HG03520 (cell line): ENCODE results near the gene CNGB1.
"Not testable (repeated sequence)": the region's sequence is repeated elsewhere in the genome, so short reads cannot be mapped to it uniquely, and the experiment has no call there.

ENCODE experiments used
- ATAC-seq: cut with Tn5 transposase; IDR thresholded peaks from one replicate; pipeline ENCODE4 v1.9.1; 2021; ENCODE audit warnings: mild to moderate bottlenecking, moderate library complexity; ENCODE audit not compliant: unreplicated experiment

CNGB1 gene

DNA sequence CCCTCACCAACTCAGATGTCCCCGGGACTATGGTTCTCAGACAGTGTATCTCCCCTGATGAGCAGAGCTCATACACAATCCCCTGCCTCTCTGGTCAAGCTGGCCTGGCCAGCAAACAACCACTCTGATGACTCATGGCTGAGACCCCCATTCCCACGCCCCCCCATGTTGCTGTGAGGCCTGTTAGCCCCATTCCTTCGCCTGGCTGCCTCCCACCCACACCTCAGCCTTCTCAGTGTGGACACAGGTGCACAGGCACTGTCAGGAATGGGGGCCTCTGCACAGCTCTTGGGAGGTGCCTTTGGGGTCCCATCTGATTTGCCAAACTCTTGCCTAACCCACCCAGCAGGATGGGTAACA lies 80.2 kb downstream of the CNGB1 start:
- ATAC-seq: no peak

DNA sequence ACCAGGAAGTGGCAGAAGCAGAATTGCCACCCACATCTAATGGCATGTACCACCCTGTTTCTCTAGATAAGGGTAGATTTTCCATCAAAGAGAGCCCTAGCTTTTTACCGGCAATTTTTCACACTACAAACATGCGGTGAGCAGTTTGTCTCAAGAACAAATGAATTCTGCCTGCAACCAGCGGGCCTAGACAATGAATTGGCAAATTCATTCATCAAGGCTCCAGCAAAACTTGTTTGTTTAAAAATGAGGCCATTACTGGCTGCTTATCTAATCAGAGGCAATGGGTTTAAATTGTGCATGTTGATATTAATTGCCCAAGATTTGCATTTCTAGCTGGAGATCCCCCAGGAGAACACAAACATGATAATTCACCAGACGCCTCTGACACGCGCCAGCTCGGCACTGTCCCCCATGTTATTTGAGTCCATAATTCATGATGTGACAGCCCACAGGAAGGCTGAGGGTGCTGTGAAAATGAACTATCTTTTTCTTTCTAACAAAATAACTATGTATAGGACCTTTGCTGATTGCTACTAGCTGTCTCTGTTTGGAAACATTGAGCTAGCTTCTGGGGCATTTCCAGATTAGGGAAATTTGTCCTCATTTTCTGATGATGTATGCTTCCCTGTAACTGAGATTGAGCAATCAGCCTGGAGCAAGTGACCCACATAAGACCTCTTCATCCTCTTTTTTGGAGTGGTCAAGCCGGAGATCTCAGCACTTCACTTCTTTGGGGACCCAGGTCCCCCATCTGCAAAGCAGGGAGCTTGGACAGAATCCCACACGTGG lies 80.8 kb downstream of the CNGB1 start:
- ATAC-seq: no peak

DNA sequence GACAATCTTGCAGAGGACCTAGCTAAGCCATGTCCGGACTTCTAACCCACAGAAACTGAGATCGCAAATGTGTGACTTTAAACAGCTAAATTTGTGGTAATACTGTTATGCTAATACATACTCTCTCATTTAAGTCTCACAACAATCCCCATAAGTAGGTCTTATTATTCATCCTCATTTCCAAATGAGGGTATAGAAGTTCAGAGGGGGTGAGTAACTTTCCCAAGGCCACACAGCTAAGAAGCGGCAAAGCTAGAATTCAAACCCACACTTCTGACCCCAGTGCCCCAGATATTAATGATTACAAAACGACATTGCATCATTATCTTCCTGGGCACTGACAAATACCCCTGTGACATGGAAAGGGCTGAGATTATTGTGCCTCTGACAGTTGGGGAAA lies 81.4 kb downstream of the CNGB1 start:
- ATAC-seq: no peak

DNA sequence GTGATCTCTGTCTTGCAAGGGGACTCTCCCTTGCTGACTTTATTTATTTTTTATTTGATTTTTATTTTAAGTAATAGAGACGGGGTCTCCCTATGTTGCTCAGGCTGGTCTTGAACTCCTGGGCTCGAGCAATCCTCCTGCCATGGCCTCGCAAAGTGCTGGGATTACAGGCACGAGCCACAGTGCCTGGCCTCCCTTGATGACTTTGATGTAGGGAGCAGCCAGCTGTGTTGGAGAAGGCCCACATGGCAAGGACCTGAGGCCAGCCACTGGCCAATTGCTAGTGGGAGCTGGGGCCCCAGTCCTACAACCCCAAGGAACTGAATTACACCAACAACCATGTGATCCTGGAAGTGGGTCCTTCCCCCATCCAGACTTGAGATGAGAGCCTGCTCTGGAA lies 81.8 kb downstream of the CNGB1 start:
- no peak for ATAC-seq

DNA sequence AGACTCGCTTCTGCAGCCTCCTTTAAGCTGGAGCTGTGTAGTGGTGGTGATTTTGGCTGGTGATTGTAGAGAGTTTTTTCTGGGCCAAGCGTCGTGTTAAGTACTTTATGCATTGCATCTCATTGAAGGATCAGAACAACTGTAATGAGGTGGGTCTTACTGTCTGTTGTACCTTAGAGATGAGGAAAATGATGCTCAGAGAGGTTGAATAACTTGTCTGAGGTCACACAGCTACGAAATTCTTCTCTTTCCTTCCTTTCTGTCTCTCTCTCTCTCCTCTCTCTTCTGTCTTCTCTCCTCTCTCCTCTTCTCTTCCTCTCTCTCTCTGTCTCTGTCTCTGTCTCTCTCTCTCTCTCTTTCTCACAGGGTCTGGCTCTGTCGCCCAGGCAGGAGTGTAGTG lies 82.8 kb downstream of the CNGB1 start:
- ATAC-seq: no peak

DNA sequence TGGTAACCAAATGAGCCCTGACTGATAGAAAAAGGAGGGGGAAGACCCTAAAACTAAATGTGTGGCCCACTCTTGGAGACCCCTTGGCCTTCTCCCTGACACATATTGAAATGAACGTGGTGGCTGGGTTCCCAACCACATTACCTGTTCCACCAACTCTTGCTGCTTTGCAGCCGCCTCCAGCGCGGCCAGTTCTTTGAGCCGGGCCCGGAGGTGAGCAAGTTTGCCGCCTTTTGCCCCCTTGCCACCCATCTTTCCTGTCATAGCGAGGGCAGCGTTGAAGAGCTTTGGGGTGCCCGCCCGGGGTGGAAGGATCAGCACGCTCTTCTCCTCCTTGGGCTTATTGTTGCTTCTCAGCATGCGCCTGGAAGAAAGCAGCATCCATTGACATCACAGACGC lies 83.2 kb downstream of the CNGB1 start:
- no peak for ATAC-seq

DNA sequence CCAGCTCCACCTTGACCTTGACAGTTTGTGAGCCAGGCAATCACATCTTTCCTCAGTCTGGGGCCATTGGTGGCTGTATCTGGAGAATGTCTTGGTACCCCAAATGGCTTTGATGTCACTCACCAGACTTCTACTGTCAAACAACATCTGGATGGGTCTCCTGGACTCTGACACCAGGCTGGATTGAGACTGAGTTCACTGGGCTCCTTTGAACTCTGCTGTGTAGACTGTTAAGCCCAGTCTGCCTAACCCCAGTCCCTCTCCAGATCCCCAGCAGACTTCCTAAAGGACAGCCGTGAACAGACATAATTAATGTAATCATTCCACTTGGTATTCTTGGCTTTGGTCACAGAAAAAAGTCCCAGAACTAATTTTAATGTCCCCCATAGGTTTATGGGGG lies 84.5 kb downstream of the CNGB1 start:
- ATAC-seq: no peak

DNA sequence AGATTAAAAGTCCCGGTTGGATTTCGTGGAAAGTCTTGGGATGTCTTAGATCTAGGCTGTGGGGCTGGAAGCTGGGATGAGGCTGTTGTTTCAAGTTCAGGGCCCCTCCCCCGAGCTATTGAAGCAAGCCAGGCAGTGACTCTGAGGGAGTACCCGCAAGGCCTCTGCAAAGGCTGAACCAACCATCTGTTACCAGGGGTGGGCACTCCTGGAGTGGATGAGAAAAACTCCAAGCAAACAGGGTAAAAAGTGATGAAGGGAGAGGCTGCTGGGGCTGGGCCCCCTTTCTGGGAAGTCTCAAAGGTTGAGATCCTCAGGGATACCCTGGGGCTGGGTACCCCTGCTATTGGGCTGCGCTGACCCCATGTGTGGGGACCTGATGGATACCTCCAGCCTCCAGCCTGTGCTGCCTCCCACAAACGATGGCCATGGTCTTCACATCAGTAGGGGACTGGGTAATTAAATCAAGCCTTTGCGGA lies 86.2 kb downstream of the CNGB1 start:
- no peak for ATAC-seq

DNA sequence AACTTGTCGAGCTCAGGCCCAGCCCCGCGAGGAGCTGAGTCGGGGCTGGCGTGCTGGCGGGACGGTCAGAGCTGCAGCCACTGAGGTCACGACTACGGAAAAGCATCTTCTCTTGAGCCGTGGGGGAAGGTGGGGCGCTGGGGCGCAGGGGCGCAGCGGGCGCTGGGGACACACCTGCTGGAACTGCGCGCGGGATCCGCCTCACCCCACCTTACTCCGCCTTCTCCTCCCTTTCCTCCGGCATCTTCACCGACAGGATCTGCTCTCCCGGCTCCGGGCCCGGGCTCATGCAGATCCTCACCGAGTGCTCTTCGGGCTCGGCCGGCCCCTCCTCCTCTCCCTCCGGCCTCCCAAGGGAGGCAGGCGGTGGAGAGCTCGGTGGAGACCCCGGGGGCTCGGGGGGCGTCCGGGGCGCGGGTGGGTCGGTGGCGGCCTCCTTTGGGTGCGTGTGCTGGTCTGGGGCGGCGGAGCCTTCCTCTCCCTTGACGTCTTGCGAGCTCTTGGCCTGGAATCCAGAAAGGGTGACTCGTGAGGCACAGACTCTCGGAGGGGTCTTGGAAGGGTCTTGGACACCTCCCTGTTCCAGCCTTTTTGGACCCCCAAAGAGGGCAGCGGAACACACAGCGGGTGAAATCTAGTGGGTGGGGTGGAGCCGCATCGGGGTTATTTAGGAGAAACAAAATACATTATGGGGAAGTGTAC lies 86.8 kb downstream of the CNGB1 start:
- no peak for ATAC-seq

DNA sequence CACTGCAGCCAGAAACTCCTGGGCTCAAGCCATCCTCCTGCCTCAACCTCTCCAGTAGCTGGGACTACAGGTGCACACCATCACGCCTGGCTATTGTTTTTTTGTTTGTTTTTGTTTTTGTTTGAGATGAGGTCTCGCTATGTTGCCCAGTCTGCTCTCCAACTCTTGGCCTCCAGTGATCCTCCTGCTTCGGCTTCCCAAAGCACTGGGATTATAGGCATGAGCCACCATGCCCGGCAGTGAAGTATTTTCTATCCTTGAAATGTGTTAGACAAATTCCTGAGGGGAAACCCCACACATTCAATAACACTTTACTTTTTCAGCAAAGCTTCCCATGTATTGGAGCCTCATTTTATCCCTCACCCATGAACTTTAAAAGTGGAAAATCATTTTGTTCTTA lies 87.4 kb downstream of the CNGB1 start:
- ATAC-seq: no peak

DNA sequence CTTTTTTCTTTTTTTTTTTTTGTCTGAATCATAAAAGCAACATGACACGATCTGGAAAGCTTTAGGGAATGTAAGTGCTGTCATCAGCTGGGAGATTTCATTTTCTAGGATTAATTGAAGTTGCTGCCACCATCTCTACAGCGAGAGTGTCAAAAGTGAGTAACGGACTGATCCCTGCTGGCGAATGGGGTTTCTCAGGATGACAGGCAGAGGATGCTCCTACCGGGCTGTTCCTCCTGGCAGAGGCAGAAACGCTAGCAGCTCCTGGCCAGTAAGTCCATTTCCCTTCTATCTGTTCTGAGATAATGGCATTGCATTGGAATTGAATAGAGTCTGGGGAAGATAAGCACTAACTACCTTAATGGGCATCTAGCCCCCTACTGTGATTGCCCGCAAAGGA lies 88.1 kb downstream of the CNGB1 start:
- ATAC-seq: no peak

DNA sequence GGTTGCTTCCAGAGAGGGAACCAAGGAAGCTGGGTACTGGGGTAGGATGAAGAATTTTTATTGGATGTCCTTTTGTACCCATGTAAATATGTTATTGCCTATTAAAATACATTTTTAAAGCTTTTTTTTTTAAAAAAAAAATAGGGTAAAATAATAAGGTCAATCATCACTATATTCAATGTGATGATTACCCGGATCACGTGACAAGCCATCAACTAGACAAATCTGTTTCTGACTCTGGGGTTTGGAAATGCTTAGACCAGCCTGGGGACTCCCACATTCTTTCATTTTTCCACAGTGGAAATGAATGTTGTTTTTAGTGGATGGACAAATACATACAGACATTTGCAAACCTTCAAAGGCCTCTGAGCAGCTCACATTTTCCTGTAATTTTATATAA lies 88.7 kb downstream of the CNGB1 start:
- no peak for ATAC-seq

DNA sequence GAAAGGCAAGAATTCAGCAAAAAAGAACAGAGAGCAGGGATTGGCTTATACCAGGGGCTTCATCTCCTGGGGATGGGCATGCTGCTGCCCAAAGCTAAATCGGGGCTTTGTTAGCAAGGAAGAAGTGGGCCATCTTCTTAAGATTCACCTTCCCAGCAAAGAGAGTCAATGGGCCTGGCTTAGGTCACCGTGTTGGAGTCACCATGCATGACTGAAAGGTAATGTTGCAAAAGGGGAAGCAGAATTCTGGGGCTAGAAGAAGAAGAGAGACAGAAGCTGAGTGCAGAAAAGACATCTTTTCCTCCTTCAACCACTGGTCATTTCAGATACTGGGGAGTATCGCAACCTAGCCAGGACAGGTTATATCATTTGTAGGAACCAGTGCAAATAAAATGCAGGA lies 92.3 kb downstream of the CNGB1 start:
- ATAC-seq: no peak

DNA sequence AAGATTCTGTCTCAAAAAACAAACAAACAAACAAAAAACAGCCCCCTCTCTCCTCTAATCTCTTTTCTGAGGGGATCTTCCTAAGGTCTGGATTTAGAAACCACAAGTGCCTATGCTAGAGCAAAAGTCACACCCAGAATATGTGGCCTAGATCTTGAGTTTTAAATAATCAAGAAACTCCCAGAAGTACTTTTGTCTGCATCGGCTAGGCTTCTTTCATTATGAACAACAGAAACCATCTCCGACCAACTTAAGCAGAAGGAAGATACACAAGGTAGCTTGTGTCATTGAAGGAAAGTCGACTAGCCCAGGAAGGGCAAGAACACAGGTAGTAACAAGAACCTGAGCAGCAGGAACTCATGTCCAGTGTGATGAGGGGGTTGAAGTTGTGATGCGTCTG lies 94.7 kb downstream of the CNGB1 start:
- ATAC-seq: peak; percentile 63

DNA sequence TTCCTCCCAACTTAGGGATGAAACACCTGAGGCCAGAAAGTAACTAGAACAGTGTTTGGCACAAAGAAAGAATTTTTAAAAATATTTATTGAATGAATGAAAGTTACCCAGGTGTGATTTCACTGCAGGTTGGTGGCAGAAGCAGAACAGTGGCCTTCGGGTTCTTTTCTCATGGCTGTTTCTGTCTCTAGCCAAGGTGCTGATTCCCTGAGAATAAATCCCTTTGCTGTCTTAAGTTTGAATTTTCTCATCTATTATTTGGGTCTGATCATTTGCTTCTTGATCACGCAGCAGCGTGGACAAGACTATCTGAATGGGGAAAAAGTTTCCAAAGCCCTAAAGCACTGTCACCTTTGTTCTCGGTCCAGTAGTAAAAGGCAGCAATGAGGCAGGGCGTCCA lies 95.6 kb downstream of the CNGB1 start:
- ATAC-seq: no peak

DNA sequence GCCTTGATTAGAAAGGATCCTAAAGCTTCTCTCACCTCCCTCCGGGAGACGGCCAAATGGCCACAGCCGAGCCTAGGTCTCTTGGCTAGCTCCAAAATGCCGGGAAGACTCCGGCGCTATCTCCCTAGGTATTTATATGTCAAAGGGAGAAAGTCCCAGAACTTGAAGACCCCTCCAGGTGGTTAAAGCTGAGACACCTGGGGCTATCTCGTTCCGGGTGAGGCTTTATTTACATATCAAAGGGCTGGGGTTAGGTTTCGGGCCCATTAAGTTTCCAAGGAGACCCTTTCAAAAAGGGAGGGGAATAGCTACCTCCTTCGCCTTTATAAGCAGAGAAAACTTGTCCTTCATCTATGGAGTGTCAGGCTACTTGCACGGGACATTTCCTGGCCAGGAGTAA lies 97.7 kb downstream of the CNGB1 start:
- no peak for ATAC-seq

DNA sequence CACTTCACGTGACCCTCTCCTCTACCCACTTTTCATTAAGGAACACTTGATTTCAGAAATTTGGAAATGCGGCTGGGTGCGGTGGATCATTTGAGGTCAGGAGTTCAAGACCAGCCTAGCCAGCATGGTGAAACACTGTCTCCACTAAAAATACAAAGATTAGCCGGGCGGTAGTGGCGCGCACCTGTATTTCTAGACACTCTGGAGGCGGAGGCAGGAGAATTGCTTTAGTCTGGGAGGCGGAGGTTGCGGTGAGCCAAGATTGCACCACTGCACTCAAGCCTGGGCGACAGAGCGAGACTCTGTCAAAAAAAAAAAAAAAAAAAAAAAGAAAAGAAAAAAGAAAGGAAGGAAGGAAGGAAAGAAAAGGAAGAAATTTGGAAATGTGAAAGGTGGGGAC lies 98.2 kb downstream of the CNGB1 start:
- ATAC-seq: not testable (repeated sequence)

DNA sequence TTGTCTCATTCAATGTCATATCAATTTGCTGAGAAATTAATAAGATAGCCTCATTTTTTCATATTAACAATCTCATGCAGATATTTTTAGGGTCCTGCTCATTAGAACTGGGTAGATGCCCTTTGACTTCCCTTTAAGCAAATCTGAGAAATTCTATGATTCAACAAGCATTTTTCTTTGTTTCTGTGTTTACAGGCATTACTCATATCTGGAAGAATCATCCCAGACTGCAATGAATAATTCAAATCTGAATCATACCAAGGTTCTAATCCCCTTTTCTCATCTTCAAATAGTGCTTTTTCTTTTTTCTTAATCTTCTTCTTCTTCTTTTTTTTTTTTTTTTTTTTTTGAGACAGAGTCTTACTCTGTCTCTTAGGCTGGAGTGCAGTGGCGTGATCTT lies 99.5 kb downstream of the CNGB1 start:
- ATAC-seq: no peak

DNA sequence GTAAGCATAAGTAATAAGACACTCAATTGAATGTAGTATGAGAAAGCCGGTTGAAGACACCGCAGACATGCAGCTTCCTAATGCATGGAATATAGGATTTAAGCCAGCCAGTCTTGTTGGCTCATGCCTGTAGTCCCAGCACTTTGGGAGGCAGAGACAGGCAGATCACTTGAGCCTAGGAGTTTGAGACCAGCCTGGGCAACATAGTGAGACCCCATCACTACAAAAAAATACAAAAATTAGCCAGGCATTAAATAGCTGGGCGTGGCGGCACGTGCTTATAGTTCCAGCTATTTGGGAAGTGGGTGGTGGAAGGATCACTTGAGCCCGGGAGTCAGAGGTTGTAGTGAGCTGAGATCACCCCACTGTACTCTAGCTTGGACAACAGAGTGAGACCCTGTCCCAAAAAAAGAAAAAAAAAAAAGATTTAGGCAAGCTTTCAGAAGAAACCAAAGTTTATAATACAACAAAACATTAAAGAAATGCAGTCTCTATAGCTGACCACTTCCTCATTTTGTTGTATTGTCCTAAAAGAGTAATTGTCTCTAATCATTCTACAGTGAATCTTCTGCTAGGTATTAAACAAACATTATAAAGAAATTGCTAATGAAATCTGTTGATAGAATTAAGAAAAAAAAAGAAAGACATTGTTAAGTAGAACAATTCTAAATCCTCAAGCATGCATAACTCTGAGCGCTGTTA lies 100.0 kb downstream of the CNGB1 start:
- ATAC-seq: no peak

DNA sequence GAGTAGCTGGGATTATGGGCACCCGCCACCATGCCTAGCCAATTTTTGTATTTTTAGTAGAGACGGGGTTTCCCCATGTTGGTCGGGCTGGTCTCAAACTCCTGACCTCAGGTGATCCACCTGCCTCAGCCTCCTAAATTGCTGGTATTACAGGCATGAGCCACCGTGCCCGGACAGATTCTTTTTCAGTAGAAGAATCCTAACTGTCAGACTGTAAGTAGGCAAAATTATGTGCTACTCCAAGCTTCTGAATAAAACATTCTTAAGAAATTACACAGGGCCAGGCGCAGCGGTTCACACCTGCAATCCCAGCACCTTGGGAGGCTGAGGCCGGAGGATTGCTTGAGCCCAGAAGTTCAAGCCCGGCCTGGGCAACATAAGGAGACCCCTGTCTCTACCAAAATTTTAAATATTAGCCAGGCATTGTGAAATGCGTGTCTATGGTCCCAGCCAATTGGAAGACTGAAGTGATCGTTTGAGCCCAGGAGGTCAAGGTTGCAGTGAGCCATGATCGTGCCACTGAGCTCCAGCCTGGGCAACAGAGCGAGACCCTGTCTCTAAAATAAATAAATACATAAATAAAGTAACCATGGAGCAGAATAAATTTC lies 101.9 kb downstream of the CNGB1 start:
- no peak for ATAC-seq

DNA sequence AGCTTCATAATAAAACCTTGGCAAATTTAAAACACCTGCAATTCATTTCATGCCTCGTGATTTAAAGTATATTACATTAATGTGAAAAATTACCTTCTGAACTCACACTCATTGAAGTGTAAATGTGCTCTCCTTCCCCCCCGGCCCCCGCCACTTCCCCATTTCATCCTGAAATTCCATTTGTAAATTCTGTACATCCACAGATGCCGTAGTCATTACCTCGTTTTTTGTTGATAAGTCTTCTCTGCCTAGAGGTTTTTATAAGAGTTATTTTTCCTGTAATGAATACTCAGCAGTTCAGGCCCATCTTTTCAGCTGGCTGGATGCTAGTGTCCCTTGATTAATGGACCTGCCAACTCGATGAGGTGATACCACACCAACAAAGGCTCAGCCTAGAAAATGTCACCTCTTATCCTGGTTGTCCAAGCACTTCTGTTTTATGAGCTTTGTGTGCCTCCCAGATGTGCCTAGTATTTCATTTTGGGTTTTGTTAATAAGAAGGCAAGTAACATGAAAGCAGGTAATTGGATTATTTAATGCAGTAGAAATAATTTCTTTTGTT lies 103.8 kb downstream of the CNGB1 start:
- ATAC-seq: no peak
